Transverse colon (tissue), 4 donors: ENCODE data around the gene LRP2BP. TPM values are rescaled to one million over a fixed set of nuclear protein-coding genes. Genes with fewer than 3 reads are reported as not detected.
A peak's percentile ranks its signal among the peaks of the same experiment; 100 is the strongest.

ENCODE experiments used
- DNase-seq: peaks from one replicate; pipeline ENCODE4 v3.0.0-alpha.2; 2019
- H3K27ac ChIP-seq, 4 donors: fragments of 200-600 bp; sonication (generic); 2 replicates each; pipeline ENCODE4 v1.5.1; 2016 to 2018; ENCODE audit warnings: inconsistent platforms in 4 of 4
- H3K27me3 ChIP-seq: fragments of 200-600 bp; sonication (generic); 2 replicates; pipeline ENCODE4 v1.5.1; 2017; ENCODE audit warnings: inconsistent platforms
- H3K36me3 ChIP-seq, 4 donors: fragments of 200-600 bp; sonication (generic); 2 replicates each; pipeline ENCODE4 v1.5.1; 2017 to 2019; ENCODE audit warnings: inconsistent platforms in 4 of 4
- H3K4me1 ChIP-seq, 4 donors: fragments of 200-600 bp; sonication (generic); 2 replicates each; pipeline ENCODE4 v1.5.1; 2017 to 2020; ENCODE audit warnings: inconsistent platforms in 4 of 4
- H3K4me3 ChIP-seq, 4 donors: fragments of 200-600 bp; sonication (generic); 1 replicate in 1 of 4; 2 replicates in 3 of 4; pipeline versions ENCODE4 v1.5.1 to v1.6.1; 2017 to 2019; ENCODE audit warnings: inconsistent platforms in 4 of 4
- H3K9me3 ChIP-seq, 2 donors: fragments of 200-600 bp; sonication (generic); 2 replicates each; pipeline ENCODE4 v1.5.1; 2017 to 2019; ENCODE audit warnings: inconsistent platforms in 2 of 2
- CTCF ChIP-seq, 5 experiments: fragments of 200-600 bp in 3 of 5; fragments of 450-650 bp in 2 of 5; sonication (generic) in 3 of 5; IDR thresholded peaks; 1 replicate in 2 of 5; 2 replicates in 3 of 5; pipeline ENCODE4 v1.5.1; 2016 to 2017; ENCODE audit warnings: antibody characterized with exemption in 5 of 5, inconsistent platforms in 3 of 5, mild to moderate bottlenecking in 2 of 5, moderate library complexity in 1 of 5
- EP300 ChIP-seq: sonication (generic); formaldehyde crosslinking; IDR thresholded peaks from one replicate; pipeline ENCODE4 v1.6.1; 2017; ENCODE audit warnings: antibody characterized with exemption, low read depth
- POLR2A ChIP-seq: fragments of 450-650 bp; IDR thresholded peaks from one replicate; pipeline ENCODE4 v1.6.1; 2016; ENCODE audit warnings: antibody characterized with exemption, mild to moderate bottlenecking, moderate library complexity
- POLR2AphosphoS5 ChIP-seq, 3 donors: sonication (generic); formaldehyde crosslinking; IDR thresholded peaks; one replicate each; pipeline ENCODE4 v1.6.1; 2016; ENCODE audit warnings: antibody characterized with exemption in 3 of 3
- WGBS, 2 donors: methylation state at CpG; one replicate each; pipeline ENCODE4 v1.1.5; 2018; ENCODE audit warnings: low coverage in 1 of 2; 5-methylcytosine and 5-hydroxymethylcytosine counted together
- in situ Hi-C, 4 donors: fragments of 200-750 bp; cut with MboI; loops; one replicate each; pipeline versions ENCODE4 v1.15.0 to v1.15.1; 2017; ENCODE audit warnings: low sequenced_read_pairs in 3 of 4, low pct_ligation_motif_present in 1 of 4, low pct_unique_long_range_greater_than_20kb in 1 of 4
- intact Hi-C: fragments of 100-400 bp; cut with DNase I; formaldehyde crosslinking; loops from one replicate; pipeline ENCODE4 v1.15.1; 2023; ENCODE audit warnings: low total_unique reads
- total RNA-seq, 4 donors: library from RNA; depleted of rRNA; stranded (reverse); fragments of >200 nt; gene quantifications; one replicate each; pipeline ENCODE4 v1.1.0, GENCODE V29; 2016

LRP2BP gene
- total RNA-seq, 4 donors from 2014 or later = 0.55 to 20.1 (median 0.64) TPM; not detected in 1

GRCh38 chr4:185399466-185399865 is 3.7 kb upstream of the LRP2BP start:
- WGBS, 2 donors = 27 to 46% methylated on average over 8 of the region's 8 CpGs
- Histone ChIP-seq H3K9me3 (no peaks in the 10 kb centered on the region), H3K4me3 (peak overlapping the region in 1 of 4 donors; percentile 14), H3K4me1 (peaks cover 2 to 43% (median 17%) of the 10 kb centered on the region in 4 donors), H3K27me3 (no peaks in the 10 kb centered on the region), H3K36me3 (peaks cover 0 to 38% (median 10%) of the 10 kb centered on the region in 4 donors), H3K27ac (peak overlapping the region; percentile 20 to 100 (median 60))
- intact Hi-C loops (loop anchor here (5.0 kb wide), 1 partner anchor 192 kb away; the partner anchor contains the start of gene SNX25), in situ Hi-C loops (loop anchor here in 2 of 4 donors (10.0 kb wide), 2 partner anchors 185 to 195 kb away; partner anchors contain the start of genes CFAP97 (in 1 of the 2) and SNX25 (in 1 of the 2))
- peak; percentile 48 for DNase-seq
- TF ChIP-seq POLR2AphosphoS5 (IDR thresholded peaks at IDR 0.05) = peak in 2 of 3 donors; percentile 46 to 53
- TF ChIP-seq EP300 = no peak
- TF ChIP-seq POLR2A = peak; percentile 11

- Histone ChIP-seq H3K27me3 (no peaks in the 10 kb centered on the region), H3K9me3 (no peaks in the 10 kb centered on the region), H3K4me3 (peak overlapping the region in 1 of 4 donors; percentile 14), H3K27ac (peak overlapping the region; percentile 20 to 100 (median 98)), H3K36me3 (peaks cover 0 to 36% (median 10%) of the 10 kb centered on the region in 4 donors), H3K4me1 (peaks cover 2 to 43% (median 17%) of the 10 kb centered on the region in 4 donors)
- DNase-seq = no peak
- intact Hi-C loops = loop anchor here (5.0 kb wide), 1 partner anchor 191 kb away; the partner anchor contains the start of gene SNX25
- WGBS, 2 donors = 42 to 52% methylated on average over 2 of the region's 2 CpGs
- in situ Hi-C loops = loop anchor here in 2 of 4 donors (10.0 kb wide), 2 partner anchors 184 to 194 kb away; partner anchors contain the start of genes CFAP97 (in 1 of the 2) and SNX25 (in 1 of the 2)
- TF ChIP-seq POLR2A = no peak
- no peak for TF ChIP-seq POLR2AphosphoS5 (IDR thresholded peaks at IDR 0.05)
- no peak for TF ChIP-seq CTCF (IDR thresholded peaks at IDR 0.05)
- TF ChIP-seq EP300 = no peak
Observed at GRCh38 chr4:185398618-185399017, 2.9 kb upstream of the LRP2BP start.

GRCh38 chr4:185396724-185397385 is 1.1 kb upstream of the LRP2BP start, which contains the start of gene ANKRD37:
ANKRD37 (plus strand) TSS chr4:185396841; CDS start chr4:185396924, 83 bp downstream.
- intact Hi-C loops (loop anchor here (5.0 kb wide), 1 partner anchor 190 kb away; the partner anchor contains the start of gene SNX25), in situ Hi-C loops (loop anchor here in 2 of 4 donors (10.0 kb wide), 2 partner anchors 182 to 192 kb away; partner anchors contain the start of genes CFAP97 (in 1 of the 2) and SNX25 (in 1 of the 2))
- Histone ChIP-seq H3K27me3 (no peaks in the 10 kb centered on the region), H3K27ac (peak within 1 kb of the TSS; percentile 97 to 100 (median 99)), H3K4me1 (peaks cover 2 to 43% (median 17%) of the 10 kb centered on the region in 4 donors), H3K9me3 (no peaks in the 10 kb centered on the region), H3K36me3 (peaks cover 0 to 19% (median 3%) of the 10 kb centered on the region in 4 donors), H3K4me3 (peak within 1 kb of the TSS; percentile 57 to 80 (median 68))
- TF ChIP-seq POLR2AphosphoS5 (IDR thresholded peaks at IDR 0.05) (peak; percentile 52 to 96 (median 96)), CTCF (IDR thresholded peaks at IDR 0.05) (peak in 2 of 5 experiments; percentile 47 to 51), POLR2A (peak; percentile 95), EP300 (no peak)
- peak; percentile 62 for DNase-seq
- 11% methylated on average over 22 of the region's 38 CpGs; no CpG with 5 or more reads in 1 of the 2 donors for WGBS, 2 donors

- peaks cover 0 to 13% (median under 1%) of the 10 kb centered on the region in 4 donors for H3K36me3 ChIP-seq
- no peaks in the 10 kb centered on the region for H3K27me3 ChIP-seq
- 0 to 1% methylated on average over 1 to 91 of the region's 98 CpGs for WGBS, 2 donors
- peak; percentile 98 for DNase-seq
- H3K4me3 ChIP-seq = peak overlapping the region; percentile 57 to 80 (median 68)
- TF ChIP-seq POLR2AphosphoS5 (IDR thresholded peaks at IDR 0.05) (peak; percentile 67 to 86 (median 72)), POLR2A (peak; percentile 71), CTCF (IDR thresholded peaks at IDR 0.05) (no peak), EP300 (no peak)
- H3K9me3 ChIP-seq = no peaks in the 10 kb centered on the region
- intact Hi-C loops = loop anchor here (5.0 kb wide), 1 partner anchor 189 kb away; the partner anchor contains the start of gene SNX25
- peaks cover 2 to 43% (median 17%) of the 10 kb centered on the region in 4 donors for H3K4me1 ChIP-seq
- H3K27ac ChIP-seq = peak overlapping the region; percentile 97 to 100 (median 99)
- in situ Hi-C loops = loop anchor here in 2 of 4 donors (10.0 kb wide), 2 partner anchors 181 to 191 kb away; partner anchors contain the start of genes CFAP97 (in 1 of the 2) and SNX25 (in 1 of the 2)
Observed at GRCh38 chr4:185395956-185396723, 416 bp upstream of the LRP2BP start.
